Measurements from ENCODE around the gene MISP3.

MISP3 gene

GRCh38 chr19:14118165-14119051 lies 45.8 kb downstream of the MISP3 start:
- peak; percentile 26 for ATAC-seq (replicated peaks)
- no peaks in the 10 kb centered on the region for H3K9me3 Mint-ChIP-seq
- H3K27me3 Mint-ChIP-seq, result no peaks in the 10 kb centered on the region

GRCh38 chr19:14119146-14119545 lies 46.6 kb downstream of the MISP3 start:
- Mint-ChIP-seq H3K4me3 (peak overlapping the region; percentile 80 to 90), H3K4me1 (ENCODE audit: low read depth in 2 of 2) (peaks cover 22 to 24% of the 10 kb centered on the region in 2 donors), H3K36me3 (ENCODE audit: insufficient read depth) (peaks cover 21% of the 10 kb centered on the region), H3K27ac (peak overlapping the region; percentile 91 to 95), H3K27me3 (no peaks in the 10 kb centered on the region), H3K9me3 (no peaks in the 10 kb centered on the region)
- DNase-seq, result no peak
- ATAC-seq (replicated peaks), result no peak

More at GRCh38 chr19:14118165-14119051, 45.8 kb downstream of the MISP3 start:
- Mint-ChIP-seq H3K4me3 (peak overlapping the region; percentile 80 to 90), H3K36me3 (ENCODE audit: insufficient read depth) (peaks cover 26% of the 10 kb centered on the region), H3K4me1 (ENCODE audit: low read depth in 2 of 2) (peaks cover 24 to 25% of the 10 kb centered on the region in 2 donors), H3K27ac (peak overlapping the region; percentile 91 to 95)
- peak; percentile 30 to 55 (median 53) for DNase-seq

GRCh38 chr19:14119644-14120496 lies 47.3 kb downstream of the MISP3 start:
- DNase-seq, result no peak
- H3K4me1 Mint-ChIP-seq (ENCODE audit: low read depth in 2 of 2), result peaks cover 21 to 23% of the 10 kb centered on the region in 2 donors
- no peaks in the 10 kb centered on the region for H3K27me3 Mint-ChIP-seq
- H3K36me3 Mint-ChIP-seq (ENCODE audit: insufficient read depth), result peaks cover 19% of the 10 kb centered on the region
- no peaks in the 10 kb centered on the region for H3K9me3 Mint-ChIP-seq
- peak overlapping the region; percentile 91 to 95 for H3K27ac Mint-ChIP-seq
- no peak for ATAC-seq (replicated peaks)
- peak overlapping the region in 1 of 2 donors; percentile 90 for H3K4me3 Mint-ChIP-seq

GRCh38 chr19:14120497-14120780 lies 47.9 kb downstream of the MISP3 start:
- no peaks in the 10 kb centered on the region for H3K27me3 Mint-ChIP-seq
- H3K36me3 Mint-ChIP-seq (ENCODE audit: insufficient read depth), result peaks cover 18% of the 10 kb centered on the region
- H3K27ac Mint-ChIP-seq, result no peak overlapping the region

GRCh38 chr19:14122924-14123323 lies 50.3 kb downstream of the MISP3 start:
- Mint-ChIP-seq H3K4me3 (no peak overlapping the region), H3K9me3 (no peaks in the 10 kb centered on the region), H3K27me3 (no peaks in the 10 kb centered on the region), H3K4me1 (ENCODE audit: low read depth in 2 of 2) (peaks cover 9% of the 10 kb centered on the region in 2 donors), H3K27ac (no peak overlapping the region), H3K36me3 (ENCODE audit: insufficient read depth) (peaks cover 8% of the 10 kb centered on the region)
- ATAC-seq (replicated peaks), result no peak
- DNase-seq, result no peak

More at GRCh38 chr19:14120497-14120780, 47.9 kb downstream of the MISP3 start:
- DNase-seq (no peak), ATAC-seq (replicated peaks) (no peak)
- H3K4me3 Mint-ChIP-seq, result no peak overlapping the region
- peaks cover 21% of the 10 kb centered on the region in 2 donors for H3K4me1 Mint-ChIP-seq (ENCODE audit: low read depth in 2 of 2)
- no peaks in the 10 kb centered on the region for H3K9me3 Mint-ChIP-seq
